OCI-LY3 (cell line): ENCODE results near the gene MYO16.

Experiments used
- CTCF ChIP-seq: fragments of 200-600, 300-600 bp; sonication (generic); IDR thresholded peaks from 2 replicates; pipeline ENCODE4 v1.5.1; 2014; ENCODE audit warnings: antibody characterized with exemption, low read length, low read depth
- EZH2phosphoT487 ChIP-seq: fragments of 200-600 bp; shearing (Covaris generic); IDR thresholded peaks from 2 replicates; pipeline ENCODE4 v1.6.1; 2018; ENCODE audit warnings: antibody characterized with exemption, mixed run types, low read depth

DNA sequence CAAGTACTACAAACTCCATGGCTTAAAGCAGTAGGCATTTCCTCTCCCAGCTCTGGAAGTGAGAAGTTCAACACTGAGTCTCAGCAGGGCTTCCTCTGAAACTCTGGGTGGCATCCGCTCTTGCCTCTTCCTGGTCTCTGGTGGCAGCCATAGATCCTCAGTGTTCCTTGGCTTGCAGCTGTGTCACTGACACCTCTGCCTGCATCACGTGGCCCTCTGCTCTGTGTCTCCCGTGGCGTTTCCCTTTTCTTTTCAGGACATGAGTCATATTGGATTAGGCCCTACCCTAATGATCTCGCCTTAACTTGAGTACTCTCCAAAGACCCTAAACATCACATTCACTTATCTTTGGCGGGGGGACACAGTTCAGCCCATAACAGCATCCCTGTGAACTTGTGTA, 466.7 kb downstream of the MYO16 start:
- TF ChIP-seq CTCF: no peak
- TF ChIP-seq EZH2phosphoT487: no peak
